GM12864 (cell line): Measurements from ENCODE around the gene PBX2.

Source experiments
- DNase-seq: peaks from one replicate; pipeline ENCODE4 v3.0.0-alpha.2; 2011; ENCODE audit warnings: low read depth
- H3K4me3 ChIP-seq: 2 replicates; pipeline ENCODE4 v1.5.1; 2011; ENCODE audit warnings: mild to moderate bottlenecking, low read depth, low read length, control low read depth
- CTCF ChIP-seq: IDR thresholded peaks from 2 replicates; pipeline ENCODE4 v1.5.1; 2011; ENCODE audit warnings: low read depth, mild to moderate bottlenecking, moderate library complexity, low read length, control low read depth, inconsistent platforms; ENCODE audit errors: missing control alignments

PBX2 gene

GRCh38 chr6:32140420-32141046 lies 49.5 kb downstream of the PBX2 start:
- DNase-seq = no peak

DNA sequence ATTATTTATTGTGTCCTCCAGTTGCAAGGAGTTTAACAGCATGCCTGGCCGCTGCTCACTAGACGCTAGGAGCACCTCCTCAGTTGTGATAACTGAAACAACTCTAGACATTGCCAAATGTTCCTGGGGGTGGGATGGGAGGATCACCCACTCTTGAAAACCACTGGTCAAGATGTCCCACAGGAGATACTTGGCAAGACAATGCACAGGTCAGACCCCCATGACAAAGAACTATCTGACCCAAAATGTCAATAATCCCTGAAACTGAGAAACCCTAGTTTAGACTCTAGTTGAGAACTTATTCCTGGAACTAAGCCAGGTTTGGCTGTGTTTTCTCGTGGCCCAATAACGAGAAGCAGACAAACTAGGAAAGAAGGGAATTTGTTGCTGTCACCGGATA lies 50.4 kb downstream of the PBX2 start:
- no peak for TF ChIP-seq CTCF
- DNase-seq = no peak
- no peak overlapping the region for H3K4me3 ChIP-seq

More at GRCh38 chr6:32140420-32141046, 49.5 kb downstream of the PBX2 start:
- no peak overlapping the region for H3K4me3 ChIP-seq
- TF ChIP-seq CTCF = no peak

DNA sequence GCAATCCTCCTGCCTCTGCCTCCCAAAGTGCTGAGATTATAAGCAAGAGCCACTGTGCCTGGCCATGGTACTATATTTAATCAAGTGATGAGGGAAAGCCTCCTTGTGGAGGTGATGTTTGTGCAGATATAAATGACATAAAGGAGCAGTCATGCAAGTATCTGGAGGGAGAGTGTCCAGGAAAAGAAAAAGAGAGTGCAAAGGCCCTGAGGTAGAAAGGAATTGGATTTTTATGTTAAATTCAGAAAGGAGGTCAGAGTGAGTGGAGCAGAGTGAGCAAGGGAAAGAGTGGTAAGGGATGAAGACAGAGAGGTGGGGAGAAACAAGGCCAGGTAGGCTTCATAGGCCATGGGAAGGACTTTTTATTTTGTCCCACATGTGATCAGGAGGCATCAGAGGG lies 52.5 kb downstream of the PBX2 start:
- no peak for DNase-seq
- no peak overlapping the region for H3K4me3 ChIP-seq

More for the DNA sequence above, 52.5 kb downstream of the PBX2 start:
- TF ChIP-seq CTCF = no peak
